H9 (cell line): ENCODE measurements around the gene MRTFB. TPM values are rescaled to one million over a fixed set of nuclear protein-coding genes. Genes with fewer than 3 reads are reported as not detected.

ENCODE experiments used
- DNase-seq: peaks from one replicate; pipeline ENCODE4 v3.0.0-alpha.2; 2017
- H2AFZ ChIP-seq: one replicate; pipeline ENCODE4 v1.6.1; 2013; ENCODE audit warnings: mild to moderate bottlenecking, low read length, control low read depth, moderate library complexity
- H2AK5ac ChIP-seq: 2 replicates; pipeline ENCODE4 v1.6.1; 2013; ENCODE audit warnings: low read length, control low read depth, mixed read lengths; ENCODE audit not compliant: insufficient read length
- H2BK120ac ChIP-seq: one replicate; pipeline ENCODE4 v1.6.1; 2013; ENCODE audit warnings: low read depth, mild to moderate bottlenecking, low read length, control low read depth, inconsistent platforms; ENCODE audit not compliant: poor library complexity, severe bottlenecking
- H2BK12ac ChIP-seq: 2 replicates; pipeline ENCODE4 v1.6.1; 2013; ENCODE audit warnings: low read length, control low read depth, mixed read lengths, low read depth; ENCODE audit not compliant: insufficient read length
- H2BK15ac ChIP-seq: 2 replicates; pipeline ENCODE4 v1.6.1; 2013; ENCODE audit warnings: low read depth, low read length, control low read depth
- H2BK20ac ChIP-seq: one replicate; pipeline ENCODE4 v1.6.1; 2013; ENCODE audit warnings: low read depth, mild to moderate bottlenecking, low read length, control low read depth, inconsistent platforms; ENCODE audit not compliant: poor library complexity, severe bottlenecking
- H2BK5ac ChIP-seq: 2 replicates; pipeline ENCODE4 v1.6.1; 2013; ENCODE audit warnings: low read length, control low read depth, mixed read lengths; ENCODE audit not compliant: insufficient read length
- H3K14ac ChIP-seq: 2 replicates; pipeline ENCODE4 v1.6.1; 2013; ENCODE audit warnings: low read length, control low read depth; ENCODE audit not compliant: insufficient read depth
- H3K18ac ChIP-seq: 2 replicates; pipeline ENCODE4 v1.6.1; 2013; ENCODE audit warnings: low read depth, mild to moderate bottlenecking, mixed read lengths, low read length, control low read depth; ENCODE audit not compliant: insufficient read length
- H3K23ac ChIP-seq: 2 replicates; pipeline ENCODE4 v1.6.1; 2013; ENCODE audit warnings: low read length, control low read depth, mixed read lengths, low read depth; ENCODE audit not compliant: insufficient read length
- H3K23me2 ChIP-seq: 2 replicates; pipeline ENCODE4 v1.6.1; 2013; ENCODE audit warnings: low read depth, mild to moderate bottlenecking, mixed read lengths, low read length, control low read depth; ENCODE audit not compliant: insufficient read length, poor library complexity, severe bottlenecking
- H3K27ac ChIP-seq: 2 replicates; pipeline ENCODE4 v1.5.1; 2013; ENCODE audit warnings: low read length, control low read depth, mixed read lengths, low read depth; ENCODE audit not compliant: insufficient read length
- H3K27me3 ChIP-seq: 2 replicates; pipeline ENCODE4 v1.6.1; 2013; ENCODE audit warnings: low read length, control low read depth, inconsistent platforms; ENCODE audit not compliant: insufficient read depth
- H3K4ac ChIP-seq: 2 replicates; pipeline ENCODE4 v1.6.1; 2013; ENCODE audit warnings: low read depth, mild to moderate bottlenecking, control low read depth, inconsistent platforms, low read length, moderate library complexity
- H3K4me1 ChIP-seq: 2 replicates; pipeline ENCODE4 v1.6.1; 2013; ENCODE audit warnings: low read length, control low read depth, inconsistent platforms; ENCODE audit not compliant: insufficient read depth
- H3K4me2 ChIP-seq: 2 replicates; pipeline ENCODE4 v1.6.1; 2013; ENCODE audit warnings: low read length, control low read depth, mixed read lengths; ENCODE audit not compliant: insufficient read length, insufficient read depth
- H3K56ac ChIP-seq: 2 replicates; pipeline ENCODE4 v1.6.1; 2013; ENCODE audit warnings: low read depth, mild to moderate bottlenecking, mixed read lengths, low read length, control low read depth; ENCODE audit not compliant: insufficient read length
- H3K79me1 ChIP-seq: 2 replicates; pipeline ENCODE4 v1.6.1; 2013; ENCODE audit warnings: low read depth, mild to moderate bottlenecking, moderate library complexity, low read length, control low read depth, inconsistent platforms; ENCODE audit not compliant: insufficient read depth, poor library complexity, severe bottlenecking
- H3K79me2 ChIP-seq: 2 replicates; pipeline ENCODE4 v1.6.1; 2013; ENCODE audit warnings: low read length, control low read depth, inconsistent platforms; ENCODE audit not compliant: insufficient read depth
- H3K9ac ChIP-seq: 2 replicates; pipeline ENCODE4 v1.6.1; 2013; ENCODE audit warnings: low read length, control low read depth, mixed read lengths; ENCODE audit not compliant: insufficient read length; ENCODE audit errors: extremely low read depth
- H3K9me3 ChIP-seq: one replicate; pipeline ENCODE4 v1.6.1; 2013; ENCODE audit warnings: low read depth, low read length, inconsistent platforms; ENCODE audit not compliant: control insufficient read depth
- H3T11ph ChIP-seq: one replicate; pipeline ENCODE4 v1.6.1; 2013; ENCODE audit warnings: mild to moderate bottlenecking, low read length, control low read depth, inconsistent platforms
- H4K20me1 ChIP-seq: one replicate; pipeline ENCODE4 v1.6.1; 2013; ENCODE audit not compliant: control insufficient read depth, insufficient read length, insufficient read depth
- H4K5ac ChIP-seq: 2 replicates; pipeline ENCODE4 v1.6.1; 2013; ENCODE audit warnings: low read depth, mild to moderate bottlenecking, mixed read lengths, low read length, control low read depth; ENCODE audit not compliant: insufficient read length
- H4K8ac ChIP-seq: replicated peaks from 2 replicates; pipeline ENCODE4 v1.6.1; 2013; ENCODE audit warnings: low read length, control low read depth, mixed read lengths, low read depth; ENCODE audit not compliant: insufficient read length
- H4K91ac ChIP-seq: 2 replicates; pipeline ENCODE4 v1.6.1; 2013; ENCODE audit warnings: low read depth, mild to moderate bottlenecking, moderate library complexity, mixed read lengths, low read length, control low read depth; ENCODE audit not compliant: insufficient read length
- H3K27ac Mint-ChIP-seq, 3 experiments: 2 replicates in 2 of 3; 3 replicates in 1 of 3; pipeline ENCODE4 v1.8.0; 2020 to 2021; ENCODE audit warnings: mixed read lengths in 3 of 3, mild to moderate bottlenecking in 1 of 3, moderate library complexity in 1 of 3
- H3K27me3 Mint-ChIP-seq: 2 replicates; pipeline ENCODE4 v1.8.0; 2021; ENCODE audit warnings: low read depth, mild to moderate bottlenecking, moderate library complexity, mixed read lengths
- H3K36me3 Mint-ChIP-seq, 3 experiments: 2 replicates in 2 of 3; 3 replicates in 1 of 3; pipeline ENCODE4 v1.8.0; 2020 to 2021; ENCODE audit warnings: low read depth in 3 of 3, mixed read lengths in 3 of 3; ENCODE audit not compliant: insufficient read depth in 1 of 3
- H3K4me1 Mint-ChIP-seq, 2 experiments: 2 replicates each; pipeline ENCODE4 v1.8.0; 2020; ENCODE audit warnings: mixed read lengths in 2 of 2
- H3K4me3 Mint-ChIP-seq, 2 experiments: 2 replicates in 1 of 2; 3 replicates in 1 of 2; pipeline ENCODE4 v1.8.0; 2020 to 2021; ENCODE audit warnings: mild to moderate bottlenecking in 2 of 2, mixed read lengths in 2 of 2, moderate library complexity in 1 of 2
- H3K9me3 Mint-ChIP-seq, 2 experiments: 2 replicates in 1 of 2; 3 replicates in 1 of 2; pipeline ENCODE4 v1.8.0; 2020; ENCODE audit warnings: mild to moderate bottlenecking in 2 of 2, mixed read lengths in 2 of 2, moderate library complexity in 1 of 2
- WGBS: extraction: QIAGEN DNeasy Blood & Tissue Kit; methylation state at CpG from one replicate; pipeline ENCODE4 v1.1.7; 2013; ENCODE audit warnings: missing lambda C conversion rate, low lambda C conversion rate, mixed read lengths; ENCODE audit not compliant: insufficient read length; ENCODE audit errors: extremely low coverage; 5-methylcytosine and 5-hydroxymethylcytosine counted together
- total RNA-seq: library from RNA; stranded (reverse); gene quantifications from 2 replicates; pipeline ENCODE4 v1.2.1, GENCODE V29; 2021
- TF ChIP-seq, protein P1 (sequence below): fragments of 200-600 bp; sonication (generic); conservative IDR thresholded peaks from 3 replicates; pipeline ENCODE4 v1.8.0; 2021; ENCODE audit warnings: antibody characterized with exemption, mild to moderate bottlenecking

The MRTFB gene
- total RNA-seq, 1 experiment from 2014 or later: 29.9 TPM

DNA sequence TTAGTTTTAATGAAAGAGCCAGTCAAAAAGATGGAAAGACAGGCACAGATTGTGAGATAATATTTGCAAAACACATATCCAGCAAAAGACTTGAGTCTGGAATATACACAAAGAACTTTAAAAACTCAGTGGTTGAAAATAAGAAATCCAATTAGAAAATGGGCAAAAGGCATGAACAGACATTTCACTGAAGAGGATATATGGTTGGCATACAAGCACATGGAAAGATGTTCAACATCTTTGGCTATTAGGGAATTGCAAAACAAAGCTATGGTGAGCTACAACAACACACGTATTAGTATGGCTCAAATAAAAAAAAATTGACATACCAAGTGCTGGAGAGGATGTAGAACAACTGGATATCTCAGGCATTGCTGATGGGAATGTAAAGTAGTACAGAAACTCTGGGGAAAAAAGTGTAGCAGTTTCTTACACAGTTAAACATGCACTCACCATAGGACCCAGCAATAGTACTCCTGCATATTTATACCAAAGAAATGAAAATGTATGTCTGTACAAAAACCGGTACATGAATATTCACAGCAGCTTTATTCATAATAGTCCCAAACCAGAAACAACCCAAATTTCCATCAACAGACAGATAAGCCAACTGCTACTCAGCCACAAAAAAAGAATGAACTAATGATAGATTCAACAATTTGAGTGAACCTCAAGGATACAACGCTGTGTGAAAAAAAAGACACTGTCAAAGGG, 44.4 kb upstream of the MRTFB start:
- H3T11ph ChIP-seq: no peak overlapping the region
- no peaks in the 10 kb centered on the region for H3K79me1 ChIP-seq
- H3K18ac ChIP-seq: no peak overlapping the region
- H3K4me1 Mint-ChIP-seq: peaks cover 0 to 7% of the 10 kb centered on the region in 2 experiments; a peak in 1 of 4 replicates
- no peaks in the 10 kb centered on the region for H4K20me1 ChIP-seq
- H3K23me2 ChIP-seq: no peaks in the 10 kb centered on the region
- H2BK15ac ChIP-seq: no peak overlapping the region
- no peak for DNase-seq
- no peak overlapping the region for H3K9ac ChIP-seq
- no peak overlapping the region for H4K5ac ChIP-seq
- H3K27me3 Mint-ChIP-seq: no peaks in the 10 kb centered on the region
- H3K4me2 ChIP-seq: no peak overlapping the region
- no peak overlapping the region for H3K4me3 Mint-ChIP-seq
- no peaks in the 10 kb centered on the region; the same call in 1 of the 2 replicates for H3K4me1 ChIP-seq
- H2AK5ac ChIP-seq: no peak overlapping the region
- WGBS: no CpG with 5 or more reads among the region's 3 CpGs
- H2BK120ac ChIP-seq: no peak overlapping the region
- no peak overlapping the region for H3K23ac ChIP-seq
- no peaks in the 10 kb centered on the region for H3K36me3 Mint-ChIP-seq
- no peak overlapping the region for H3K27ac Mint-ChIP-seq
- no peak overlapping the region for H2AFZ ChIP-seq
- no peak overlapping the region for H3K14ac ChIP-seq
- no peaks in the 10 kb centered on the region for H3K27me3 ChIP-seq
- peaks cover 3 to 4% of the 10 kb centered on the region in 2 experiments; a peak in 1 of 5 replicates for H3K9me3 Mint-ChIP-seq
- H4K91ac ChIP-seq: no peak overlapping the region
- H3K79me2 ChIP-seq: no peaks in the 10 kb centered on the region
- H4K8ac ChIP-seq: no peak overlapping the region
- no peak overlapping the region for H3K27ac ChIP-seq
- H2BK5ac ChIP-seq: no peak overlapping the region
- H3K56ac ChIP-seq: no peak overlapping the region
- TF ChIP-seq, protein P1, sequence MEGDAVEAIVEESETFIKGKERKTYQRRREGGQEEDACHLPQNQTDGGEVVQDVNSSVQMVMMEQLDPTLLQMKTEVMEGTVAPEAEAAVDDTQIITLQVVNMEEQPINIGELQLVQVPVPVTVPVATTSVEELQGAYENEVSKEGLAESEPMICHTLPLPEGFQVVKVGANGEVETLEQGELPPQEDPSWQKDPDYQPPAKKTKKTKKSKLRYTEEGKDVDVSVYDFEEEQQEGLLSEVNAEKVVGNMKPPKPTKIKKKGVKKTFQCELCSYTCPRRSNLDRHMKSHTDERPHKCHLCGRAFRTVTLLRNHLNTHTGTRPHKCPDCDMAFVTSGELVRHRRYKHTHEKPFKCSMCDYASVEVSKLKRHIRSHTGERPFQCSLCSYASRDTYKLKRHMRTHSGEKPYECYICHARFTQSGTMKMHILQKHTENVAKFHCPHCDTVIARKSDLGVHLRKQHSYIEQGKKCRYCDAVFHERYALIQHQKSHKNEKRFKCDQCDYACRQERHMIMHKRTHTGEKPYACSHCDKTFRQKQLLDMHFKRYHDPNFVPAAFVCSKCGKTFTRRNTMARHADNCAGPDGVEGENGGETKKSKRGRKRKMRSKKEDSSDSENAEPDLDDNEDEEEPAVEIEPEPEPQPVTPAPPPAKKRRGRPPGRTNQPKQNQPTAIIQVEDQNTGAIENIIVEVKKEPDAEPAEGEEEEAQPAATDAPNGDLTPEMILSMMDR: no peak
- H3K9me3 ChIP-seq: no peaks in the 10 kb centered on the region
- no peak overlapping the region for H3K4ac ChIP-seq
- H2BK20ac ChIP-seq: no peak overlapping the region
- no peak overlapping the region for H2BK12ac ChIP-seq
